IMR-90 (cell line): ENCODE results near the gene VPS26C. TPM values are rescaled to one million over a fixed set of nuclear protein-coding genes. Genes with fewer than 3 reads are reported as not detected.

ENCODE experiments used
- ATAC-seq: fragments of 200-7000 bp; cut with Tn5 transposase; 2 replicates; pipeline ENCODE4 v1.9.1; 2020; ENCODE audit warnings: low read depth, mild to moderate bottlenecking, moderate library complexity
- BruUV-seq: library from RNA; stranded (reverse); fragments of 400-500 nt; replicated peaks from 2 replicates; lab custom pipeline; 2021; lab: Mats Ljungman, UMichigan
- CTCF ChIA-PET: fragments of 300-600 bp; formaldehyde crosslinking; extraction: SDS; loops from one replicate; lab custom pipeline; 2021; ENCODE audit warnings: antibody characterized with exemption; lab: Yijun Ruan, JAX
- POLR2A ChIA-PET: fragments of 300-600 bp; sonication (Branson Sonifier 250); formaldehyde crosslinking; loops from one replicate; lab custom pipeline; 2022; ENCODE audit warnings: antibody characterized with exemption; ENCODE audit not compliant: unreplicated experiment; lab: Charles Lee
- DNase-seq: peaks from one replicate; pipeline ENCODE4 v3.0.0; 2013
- H2AFZ ChIP-seq: replicated peaks from 2 replicates; pipeline ENCODE3; 2013; ENCODE audit warnings: low read length, mild to moderate bottlenecking; ENCODE audit not compliant: poor library complexity
- H2AK5ac ChIP-seq: 2 replicates; pipeline ENCODE4 v1.6.1; 2013; ENCODE audit warnings: low read depth, low read length, inconsistent platforms
- H2AK9ac ChIP-seq: replicated peaks from 2 replicates; pipeline ENCODE3; 2013; ENCODE audit warnings: mild to moderate bottlenecking, low read depth, low read length, moderate library complexity; ENCODE audit not compliant: poor library complexity
- H2BK120ac ChIP-seq: 2 replicates; pipeline ENCODE4 v1.6.1; 2013; ENCODE audit warnings: low read depth, low read length, inconsistent platforms
- H2BK15ac ChIP-seq: 3 replicates; pipeline ENCODE4 v1.6.1; 2013; ENCODE audit warnings: low read depth, low read length, inconsistent platforms
- H2BK20ac ChIP-seq: 2 replicates; pipeline ENCODE4 v1.6.1; 2013; ENCODE audit warnings: low read depth, mild to moderate bottlenecking, inconsistent platforms, low read length, moderate library complexity
- H2BK5ac ChIP-seq: 2 replicates; pipeline ENCODE4 v1.6.1; 2013; ENCODE audit warnings: mild to moderate bottlenecking, low read depth, low read length, inconsistent platforms; ENCODE audit not compliant: poor library complexity, severe bottlenecking
- H3K14ac ChIP-seq: replicated peaks from 2 replicates; pipeline ENCODE4 v1.6.1; 2013; ENCODE audit warnings: low read depth, low read length, inconsistent platforms
- H3K18ac ChIP-seq: 2 replicates; pipeline ENCODE4 v1.6.1; 2013; ENCODE audit warnings: low read depth, low read length, control low read depth
- H3K23ac ChIP-seq: 2 replicates; pipeline ENCODE4 v1.6.1; 2013; ENCODE audit warnings: low read depth, low read length, inconsistent platforms
- H3K27ac ChIP-seq: 2 replicates; pipeline ENCODE4 v1.5.1; 2013; ENCODE audit warnings: mild to moderate bottlenecking, control low read depth, low read length; ENCODE audit not compliant: insufficient read depth
- H3K27me3 ChIP-seq: 2 replicates; pipeline ENCODE4 v1.6.1; 2013; ENCODE audit warnings: low read length; ENCODE audit not compliant: control insufficient read depth, insufficient read depth
- H3K36me3 ChIP-seq: 2 replicates; pipeline ENCODE4 v1.6.1; 2013; ENCODE audit warnings: low read length, mixed read lengths; ENCODE audit not compliant: control insufficient read depth, insufficient read depth
- H3K4ac ChIP-seq: 2 replicates; pipeline ENCODE4 v1.6.1; 2013; ENCODE audit warnings: low read depth, low read length, inconsistent platforms
- H3K4me1 ChIP-seq: 2 replicates; pipeline ENCODE4 v1.6.1; 2013; ENCODE audit warnings: low read length, mixed read lengths; ENCODE audit not compliant: control insufficient read depth, insufficient read depth
- H3K4me2 ChIP-seq: 2 replicates; pipeline ENCODE4 v1.6.1; 2013; ENCODE audit warnings: low read depth, mild to moderate bottlenecking, control low read depth, low read length, moderate library complexity
- H3K4me3 ChIP-seq: 2 replicates; pipeline ENCODE4 v1.5.1; 2013; ENCODE audit warnings: low read depth, mild to moderate bottlenecking, control low read depth, low read length, moderate library complexity; ENCODE audit not compliant: insufficient read depth
- H3K56ac ChIP-seq: 2 replicates; pipeline ENCODE4 v1.6.1; 2013; ENCODE audit warnings: low read length, inconsistent platforms; ENCODE audit not compliant: insufficient read depth; ENCODE audit errors: extremely low read depth
- H3K79me1 ChIP-seq, 2 experiments: 2 replicates each; pipeline ENCODE4 v1.6.1; 2013; ENCODE audit warnings: low read length in 2 of 2, inconsistent platforms in 1 of 2, low read depth in 1 of 2
- H3K9ac ChIP-seq: 2 replicates; pipeline ENCODE4 v1.6.1; 2013; ENCODE audit warnings: low read depth, low read length, control low read depth
- H3K9me1 ChIP-seq: 2 replicates; pipeline ENCODE4 v1.6.1; 2013; ENCODE audit warnings: low read length, inconsistent platforms; ENCODE audit not compliant: insufficient read depth
- H3K9me3 ChIP-seq: 2 replicates; pipeline ENCODE4 v1.6.1; 2013; ENCODE audit warnings: low read length; ENCODE audit not compliant: control insufficient read depth, insufficient read depth
- H4K20me1 ChIP-seq: 2 replicates; pipeline ENCODE4 v1.6.1; 2013; ENCODE audit warnings: low read length, inconsistent platforms; ENCODE audit not compliant: insufficient read depth
- H4K5ac ChIP-seq: 2 replicates; pipeline ENCODE4 v1.6.1; 2013; ENCODE audit warnings: mild to moderate bottlenecking, low read depth, low read length, control low read depth
- H4K8ac ChIP-seq, 2 experiments: 2 replicates each; pipeline ENCODE4 v1.6.1; 2013; ENCODE audit warnings: low read depth in 2 of 2, low read length in 2 of 2, control low read depth in 1 of 2, inconsistent platforms in 1 of 2
- H4K91ac ChIP-seq: 2 replicates; pipeline ENCODE4 v1.6.1; 2013; ENCODE audit warnings: low read depth, low read length, inconsistent platforms; ENCODE audit not compliant: insufficient read depth
- BHLHE40 ChIP-seq: fragments of 150-350 bp; IDR thresholded peaks from 2 replicates; pipeline ENCODE4 v1.6.1; 2016; ENCODE audit warnings: mild to moderate bottlenecking, low read depth, low read length
- CEBPB ChIP-seq: IDR thresholded peaks from 2 replicates; pipeline ENCODE4 v1.6.1; 2012; ENCODE audit warnings: low read depth, low read length, improper control_type of control experiment
- CHD1 ChIP-seq: IDR thresholded peaks from 2 replicates; pipeline ENCODE4 v1.6.1; 2012; ENCODE audit warnings: low read depth, low read length, improper control_type of control experiment
- MAFK ChIP-seq: IDR thresholded peaks from 2 replicates; pipeline ENCODE4 v1.6.1; 2012; ENCODE audit warnings: low read depth, low read length, improper control_type of control experiment
- MAZ ChIP-seq: IDR thresholded peaks from 2 replicates; pipeline ENCODE4 v1.6.1; 2012; ENCODE audit warnings: low read depth, mild to moderate bottlenecking, low read length, improper control_type of control experiment, moderate library complexity, borderline replicate concordance
- MXI1 ChIP-seq: IDR thresholded peaks from 2 replicates; pipeline ENCODE4 v1.6.1; 2012; ENCODE audit warnings: low read depth, mild to moderate bottlenecking, low read length, moderate library complexity, borderline replicate concordance
- RAD21 ChIP-seq: IDR thresholded peaks from 2 replicates; pipeline ENCODE4 v1.6.1; 2012; ENCODE audit warnings: low read length, improper control_type of control experiment
- RCOR1 ChIP-seq: IDR thresholded peaks from 2 replicates; pipeline ENCODE4 v1.6.1; 2012; ENCODE audit warnings: mild to moderate bottlenecking, low read length, improper control_type of control experiment; ENCODE audit not compliant: insufficient replicate concordance
- RFX5 ChIP-seq: IDR thresholded peaks from 2 replicates; pipeline ENCODE4 v1.8.0; 2012; ENCODE audit warnings: low read depth, mild to moderate bottlenecking, low read length, moderate library complexity
- USF2 ChIP-seq: fragments of 150-350 bp; IDR thresholded peaks from 2 replicates; pipeline ENCODE4 v1.6.1; 2017; ENCODE audit warnings: mild to moderate bottlenecking, antibody characterized with exemption, low read length, low read depth
- WGBS, 2 experiments: methylation state at CpG; one replicate each; pipeline versions ENCODE4 v1.1.5 to v1.1.7; 2013; ENCODE audit warnings: missing lambda C conversion rate in 2 of 2; ENCODE audit not compliant: insufficient read length in 1 of 2; ENCODE audit errors: extremely low coverage in 2 of 2; 5-methylcytosine and 5-hydroxymethylcytosine counted together
- dilution Hi-C: fragments of 300-500 bp; cut with HindIII; formaldehyde crosslinking; loops from one replicate; pipeline ENCODE4 v1.14.3; 2018; ENCODE audit warnings: low sequenced_read_pairs; ENCODE audit not compliant: unreplicated experiment
- in situ Hi-C: fragments of 300-500 bp; cut with MboI; formaldehyde crosslinking; loops from 3 replicates; pipeline ENCODE4 v1.14.3; 2019; ENCODE audit warnings: low sequenced_read_pairs, inconsistent platforms, mixed read lengths
- intact Hi-C: fragments of 100-400 bp; cut with micrococcal nuclease; formaldehyde crosslinking; loops from 2 replicates; pipeline ENCODE4 v1.10.0; 2022
- polyA plus RNA-seq, 3 experiments: library from polyadenylated mRNA; depleted of rRNA; stranded (reverse); fragments of >200 nt; gene quantifications; 2 replicates each; pipeline ENCODE4 v1.2.3, GENCODE V29; 2012; ENCODE audit warnings: low replicate concordance in 1 of 3
- total RNA-seq: library from RNA; depleted of rRNA; stranded (reverse); fragments of >200 nt; gene quantifications from 2 replicates; pipeline ENCODE4 v1.2.3, GENCODE V29; 2012

Gene VPS26C
- total and polyA plus RNA-seq, 2 of the 4 experiments (the other 2 are of a cell fraction), result 30.0 to 36.6 TPM

- WGBS, 2 experiments, result no CpG with 5 or more reads among the region's 2 CpGs
- H4K91ac ChIP-seq, result no peak overlapping the region
- peak overlapping the region; percentile 1; the same call in 1 of the 2 replicates for H3K4me2 ChIP-seq
- H4K8ac ChIP-seq, result no peak overlapping the region
- H3K23ac ChIP-seq, result no peak overlapping the region
- dilution Hi-C loops, result no loop called here
- H4K5ac ChIP-seq, result no peak overlapping the region
- no peak overlapping the region for H2AFZ ChIP-seq
- DNase-seq, result no peak
- H3K9me3 ChIP-seq, result no peaks in the 10 kb centered on the region
- CTCF ChIA-PET, result no interaction called here
- TF ChIP-seq RAD21 (no peak), USF2 (no peak), MAFK (no peak), MAZ (no peak), CHD1 (no peak), RFX5 (no peak), MXI1 (no peak), CEBPB (no peak), BHLHE40 (no peak), RCOR1 (no peak)
- peaks cover 13% of the 10 kb centered on the region for H3K9me1 ChIP-seq
- H2BK120ac ChIP-seq, result no peak overlapping the region
- POLR2A ChIA-PET, result no interaction called here
- no peak overlapping the region for H3K9ac ChIP-seq
- H2AK9ac ChIP-seq, result no peak overlapping the region
- no peak overlapping the region; the same call in 1 of the 2 replicates for H3K27ac ChIP-seq
- no peak overlapping the region for H2BK20ac ChIP-seq
- peaks cover 26 to 79% of the 10 kb centered on the region in 2 experiments for H3K79me1 ChIP-seq
- H3K14ac ChIP-seq, result no peak overlapping the region
- in situ Hi-C loops, result loop anchor here (25.0 kb wide), 1 partner anchor 211 kb away; no protein-coding TSS in a partner anchor
- intact Hi-C loops, result loop anchor here (2.0 kb wide), 2 partner anchors 212 to 332 kb away; no protein-coding TSS in a partner anchor
- peak; percentile 52 for ATAC-seq
- no peak overlapping the region for H3K18ac ChIP-seq
- H3K27me3 ChIP-seq, result no peaks in the 10 kb centered on the region
- H2AK5ac ChIP-seq, result no peak overlapping the region
- H3K56ac ChIP-seq, result no peak overlapping the region
- peaks cover 36% of the 10 kb centered on the region; the same call in 1 of the 2 replicates for H4K20me1 ChIP-seq
- H3K4me1 ChIP-seq, result peaks cover 9% of the 10 kb centered on the region
- no TSS peak for BruUV-seq
- H2BK15ac ChIP-seq, result no peak overlapping the region
- H3K4ac ChIP-seq, result no peak overlapping the region
- no peak overlapping the region for H3K4me3 ChIP-seq
- H3K36me3 ChIP-seq, result no peaks in the 10 kb centered on the region; the same call in 1 of the 2 replicates
- H2BK5ac ChIP-seq, result no peak overlapping the region
Observed at GRCh38 chr21:37251294-37251634, 15.9 kb downstream of the VPS26C start.
